ENCODE measurements around the gene NDFIP1. TPM values are rescaled to one million over a fixed set of nuclear protein-coding genes. Genes with fewer than 3 reads are reported as not detected.

Gene NDFIP1
- total RNA-seq, 2 experiments from 2014 or later = 18.7 to 33.1 TPM

DNA sequence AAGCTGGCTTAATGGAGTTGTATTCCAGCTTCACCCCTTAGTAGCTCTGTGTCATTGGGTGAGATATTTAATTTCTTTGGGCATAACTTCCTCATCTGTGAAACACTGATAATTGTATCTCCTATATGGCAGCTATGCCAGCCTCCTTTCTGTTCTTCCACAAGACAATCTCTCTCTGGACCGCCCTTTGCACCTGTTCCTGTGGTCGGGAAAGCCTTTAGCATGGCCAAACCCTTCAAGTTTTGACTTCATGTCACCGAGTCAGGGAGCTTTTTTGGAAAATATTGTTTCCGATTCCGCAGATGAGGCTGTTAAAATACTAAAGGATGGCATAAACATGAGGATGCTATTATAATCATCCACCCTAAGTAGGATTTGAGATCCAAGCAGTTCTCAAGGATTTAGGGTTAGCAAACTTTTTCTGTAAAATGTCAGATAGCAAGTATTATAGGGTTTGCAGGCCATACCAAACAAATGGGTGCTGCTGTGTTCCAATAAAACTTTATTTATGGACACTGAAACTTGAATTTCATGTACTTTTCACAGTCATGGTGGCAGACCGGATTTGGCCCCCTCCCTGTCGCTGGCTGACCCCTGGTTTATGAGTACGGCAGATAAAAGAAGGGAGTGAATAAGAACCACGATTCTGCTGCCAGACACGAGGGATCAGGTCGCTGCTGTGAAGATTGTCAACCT, 695 bp upstream of the NDFIP1 start:
- no peaks in the 10 kb centered on the region for H4K20me1 ChIP-seq (ENCODE audit: insufficient read depth, low read length)
- no TSS peak for BruUV-seq (replicated peaks)
- H3K9me3 ChIP-seq (ENCODE audit: low read length) = no peaks in the 10 kb centered on the region
- no peaks in the 10 kb centered on the region for H3K9me2 ChIP-seq (ENCODE audit: insufficient read depth, low read length)
- ChIA-PET POLR2A (interaction anchor here (0.6 to 1.1 kb wide), 3 partner anchors 15 to 92 kb away, joined by 4 read pairs; no protein-coding TSS in a partner anchor), CTCF (ENCODE audit: unreplicated experiment) (interaction anchor here (0.8 to 1.3 kb wide), 2 partner anchors 92 to 96 kb away, joined by 3 to 4 read pairs; partner anchors contain the start of gene GNPDA1)
- no peak for DNase-seq (ENCODE audit: low spot score)
- H3K4me1 ChIP-seq (ENCODE audit: insufficient read depth, low read length, poor library complexity, severe bottlenecking) = peaks cover 15% of the 10 kb centered on the region
- peak overlapping the region; percentile 76 for H3K4me2 ChIP-seq (ENCODE audit: low read length)
- no peak for TF ChIP-seq EZH2phosphoT487 (IDR thresholded peaks at IDR 0.05; ENCODE audit: borderline replicate concordance, low read depth, low read length)
- TF ChIP-seq CTCF (conservative IDR thresholded peaks at IDR 0.05; ENCODE audit: low read length) = no peak
- peaks cover 30% of the 10 kb centered on the region for H3K79me2 ChIP-seq (ENCODE audit: insufficient read depth, low read depth, low read length)
- H3K4me3 ChIP-seq (ENCODE audit: low read depth, low read length, poor library complexity, severe bottlenecking) = peak overlapping the region; percentile 86
- peak overlapping the region; percentile 66 for H3K27ac ChIP-seq (ENCODE audit: low read depth, low read length, poor library complexity, severe bottlenecking)
- peaks cover 11% of the 10 kb centered on the region for H3K36me3 ChIP-seq (ENCODE audit: insufficient read depth, low read length)
- intact Hi-C loops (cut with micrococcal nuclease; ENCODE audit: unreplicated experiment) = loop anchor here (10.0 kb wide), 1 partner anchor 783 kb away; the partner anchor contains the start of gene TAF7
- peak overlapping the region; percentile 97 for H2AFZ ChIP-seq (ENCODE audit: low read length)

DNA sequence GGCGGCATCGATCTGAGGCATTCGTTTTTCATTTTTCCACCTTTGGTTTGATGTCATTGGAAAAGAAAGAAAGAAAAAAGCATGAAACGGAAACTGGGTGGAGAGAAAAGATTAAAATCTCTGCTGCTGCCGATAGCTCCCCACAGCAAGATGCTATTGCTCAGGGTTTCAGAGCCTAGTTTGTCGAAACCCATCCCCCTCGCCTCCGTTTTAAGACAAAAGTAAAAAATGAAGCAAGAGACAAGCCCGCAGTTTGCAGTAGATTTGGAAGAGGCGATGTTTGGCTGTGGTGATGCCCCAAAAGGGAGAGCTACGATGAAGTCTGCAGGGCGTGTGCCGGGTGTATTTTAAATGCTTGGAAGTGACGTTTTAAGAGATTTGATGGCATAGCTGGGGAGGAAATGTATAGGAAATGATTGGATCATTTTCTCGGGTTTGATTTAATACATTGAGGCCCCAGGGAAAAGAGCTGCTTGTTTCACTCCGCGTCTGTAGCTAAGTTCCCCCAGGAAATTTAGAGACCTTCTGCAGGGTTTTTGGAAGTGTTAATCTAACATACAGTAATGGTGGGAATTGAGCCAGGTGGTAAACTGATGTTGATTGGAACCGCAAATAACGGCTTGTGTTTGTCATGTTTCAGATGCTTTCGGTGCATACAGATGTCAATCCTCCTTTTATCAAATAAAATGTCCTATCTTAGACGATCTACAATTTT, 909 bp downstream of the NDFIP1 start:
- ChIA-PET POLR2A (interaction anchor here (0.5 to 1.7 kb wide), 7 partner anchors 9 to 789 kb away, joined by 3 to 7 read pairs (median 4); partner anchors contain the start of gene TAF7), CTCF (ENCODE audit: unreplicated experiment) (interaction anchor here (0.6 kb wide), 1 partner anchor 107 kb away, joined by 3 read pairs; no protein-coding TSS in a partner anchor)
- Histone ChIP-seq H3K79me2 (ENCODE audit: insufficient read depth, low read depth, low read length) (peaks cover 40% of the 10 kb centered on the region), H3K9me2 (ENCODE audit: insufficient read depth, low read length) (no peaks in the 10 kb centered on the region), H3K27ac (ENCODE audit: low read depth, low read length, poor library complexity, severe bottlenecking) (peak overlapping the region; percentile 66), H3K4me2 (ENCODE audit: low read length) (peak overlapping the region; percentile 76), H3K9me3 (ENCODE audit: low read length) (no peaks in the 10 kb centered on the region), H4K20me1 (ENCODE audit: insufficient read depth, low read length) (no peaks in the 10 kb centered on the region), H3K4me1 (ENCODE audit: insufficient read depth, low read length, poor library complexity, severe bottlenecking) (peaks cover 15% of the 10 kb centered on the region), H3K4me3 (ENCODE audit: low read depth, low read length, poor library complexity, severe bottlenecking) (peak overlapping the region; percentile 86), H2AFZ (ENCODE audit: low read length) (peak overlapping the region; percentile 97), H3K36me3 (ENCODE audit: insufficient read depth, low read length) (peaks cover 11% of the 10 kb centered on the region)
- no TSS peak for BruUV-seq (replicated peaks)
- intact Hi-C loops (cut with micrococcal nuclease; ENCODE audit: unreplicated experiment) = loop anchor here (2.0 to 10.0 kb wide), 2 partner anchors 35 to 785 kb away; partner anchors contain the start of gene TAF7
- no peak for TF ChIP-seq EZH2phosphoT487 (IDR thresholded peaks at IDR 0.05; ENCODE audit: borderline replicate concordance, low read depth, low read length)
- TF ChIP-seq CTCF (conservative IDR thresholded peaks at IDR 0.05; ENCODE audit: low read length) = peak; percentile 20; the same call in 1 of the 2 replicates
- DNase-seq (ENCODE audit: low spot score) = peak; percentile 45
